HL-60/S4 (cell line): ENCODE measurements around the gene PRRG2.

Experiments used
- in situ Hi-C: fragments of 300-500 bp; cut with MboI; formaldehyde crosslinking; loops from 2 replicates; pipeline ENCODE4 v1.14.3; 2022; ENCODE audit warnings: low sequenced_read_pairs

The PRRG2 gene

GRCh38 chr19:49585023-49585422 lies 3.9 kb downstream of the PRRG2 start:
- in situ Hi-C loops: no loop called here

- in situ Hi-C loops: no loop called here
Observed at GRCh38 chr19:49587227-49587626, 6.1 kb downstream of the PRRG2 start.

- in situ Hi-C loops: no loop called here
Observed at GRCh38 chr19:49588365-49589122, 7.4 kb downstream of the PRRG2 start.

- in situ Hi-C loops: no loop called here
Observed at GRCh38 chr19:49589502-49589905, 8.4 kb downstream of the PRRG2 start.

GRCh38 chr19:49590071-49590970 lies 9.2 kb downstream of the PRRG2 start:
- in situ Hi-C loops: no loop called here

GRCh38 chr19:49590971-49591730 lies 10.0 kb downstream of the PRRG2 start, which contains the start of gene PRR12:
PRR12 (plus strand) TSS chr19:49591182; CDS start chr19:49591655, 473 bp downstream.
- in situ Hi-C loops: no loop called here

- in situ Hi-C loops: no loop called here
Observed at GRCh38 chr19:49591731-49592485, 10.8 kb downstream of the PRRG2 start.

GRCh38 chr19:49592486-49593232 lies 11.5 kb downstream of the PRRG2 start:
- in situ Hi-C loops: no loop called here

- in situ Hi-C loops: no loop called here
Observed at GRCh38 chr19:49593233-49594113, 12.4 kb downstream of the PRRG2 start.

GRCh38 chr19:49594157-49594992 lies 13.3 kb downstream of the PRRG2 start:
- in situ Hi-C loops: no loop called here

GRCh38 chr19:49594993-49595818 lies 14.1 kb downstream of the PRRG2 start:
- in situ Hi-C loops: no loop called here

GRCh38 chr19:49595819-49596404 lies 14.8 kb downstream of the PRRG2 start:
- in situ Hi-C loops: no loop called here

GRCh38 chr19:49596407-49596806 lies 15.3 kb downstream of the PRRG2 start:
- in situ Hi-C loops: no loop called here

- in situ Hi-C loops: no loop called here
Observed at GRCh38 chr19:49596954-49597702, 16.0 kb downstream of the PRRG2 start.

GRCh38 chr19:49597703-49597974 lies 16.5 kb downstream of the PRRG2 start:
- in situ Hi-C loops: no loop called here
